HG03196 (cell line): Measurements from ENCODE around the gene SPANXN1.
"Not testable (repeated sequence)": the region's sequence is repeated elsewhere in the genome, so short reads cannot be mapped to it uniquely, and the experiment has no call there.

Experiments
- ATAC-seq: cut with Tn5 transposase; IDR thresholded peaks from one replicate; pipeline ENCODE4 v1.9.1; 2021; ENCODE audit not compliant: unreplicated experiment

SPANXN1 gene, protein sequence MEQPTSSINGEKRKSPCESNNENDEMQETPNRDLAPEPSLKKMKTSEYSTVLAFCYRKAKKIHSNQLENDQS

GRCh38 chrX:145247203-145247602 is at the start of gene SPANXN1:
Gene SPANXN1, plus strand, starts transcription at chrX:145247503. Its CDS starts 84 bp downstream, at chrX:145247587.
- not testable (repeated sequence) for ATAC-seq

GRCh38 chrX:145199078-145199477 is 48.2 kb upstream of the SPANXN1 start:
- no peak for ATAC-seq

- no peak for ATAC-seq
Observed at GRCh38 chrX:145213504-145213903, 33.8 kb upstream of the SPANXN1 start.

- no peak for ATAC-seq
Observed at GRCh38 chrX:145292218-145292617, 44.9 kb downstream of the SPANXN1 start.
